IPS DF 6.9 (cell line): ENCODE measurements around the gene OR4C45.
"Not testable (repeated sequence)": the region's sequence is repeated elsewhere in the genome, so short reads cannot be mapped to it uniquely, and the experiment has no call there.

Source experiments
- DNase-seq: peaks from one replicate; pipeline ENCODE4 v3.0.0-alpha.2; 2013; ENCODE audit warnings: low read depth, low spot score
- H3K27ac ChIP-seq: one replicate; pipeline ENCODE4 v1.5.1; 2013; ENCODE audit warnings: low read length, control low read depth
- H3K27me3 ChIP-seq: 2 replicates; pipeline ENCODE4 v1.6.1; 2013; ENCODE audit warnings: mild to moderate bottlenecking, low read length; ENCODE audit not compliant: control insufficient read depth, insufficient read depth
- H3K36me3 ChIP-seq: 2 replicates; pipeline ENCODE4 v1.6.1; 2013; ENCODE audit warnings: low read length; ENCODE audit not compliant: control insufficient read depth, insufficient read depth
- H3K4me1 ChIP-seq: 2 replicates; pipeline ENCODE4 v1.6.1; 2013; ENCODE audit warnings: low read length; ENCODE audit not compliant: control insufficient read depth, insufficient read depth
- H3K4me3 ChIP-seq: 2 replicates; pipeline ENCODE4 v1.5.1; 2013; ENCODE audit warnings: mild to moderate bottlenecking, low read length
- H3K9me3 ChIP-seq: 2 replicates; pipeline ENCODE4 v1.6.1; 2013; ENCODE audit warnings: low read length, inconsistent platforms; ENCODE audit not compliant: control insufficient read depth, insufficient read depth
- WGBS: extraction: QIAGEN DNeasy Blood & Tissue Kit; methylation state at CpG from one replicate; pipeline ENCODE4 v1.1.7; 2013; ENCODE audit warnings: mixed read lengths, missing lambda C conversion rate; ENCODE audit not compliant: insufficient read length, insufficient coverage; 5-methylcytosine and 5-hydroxymethylcytosine counted together

The OR4C45 gene

DNA sequence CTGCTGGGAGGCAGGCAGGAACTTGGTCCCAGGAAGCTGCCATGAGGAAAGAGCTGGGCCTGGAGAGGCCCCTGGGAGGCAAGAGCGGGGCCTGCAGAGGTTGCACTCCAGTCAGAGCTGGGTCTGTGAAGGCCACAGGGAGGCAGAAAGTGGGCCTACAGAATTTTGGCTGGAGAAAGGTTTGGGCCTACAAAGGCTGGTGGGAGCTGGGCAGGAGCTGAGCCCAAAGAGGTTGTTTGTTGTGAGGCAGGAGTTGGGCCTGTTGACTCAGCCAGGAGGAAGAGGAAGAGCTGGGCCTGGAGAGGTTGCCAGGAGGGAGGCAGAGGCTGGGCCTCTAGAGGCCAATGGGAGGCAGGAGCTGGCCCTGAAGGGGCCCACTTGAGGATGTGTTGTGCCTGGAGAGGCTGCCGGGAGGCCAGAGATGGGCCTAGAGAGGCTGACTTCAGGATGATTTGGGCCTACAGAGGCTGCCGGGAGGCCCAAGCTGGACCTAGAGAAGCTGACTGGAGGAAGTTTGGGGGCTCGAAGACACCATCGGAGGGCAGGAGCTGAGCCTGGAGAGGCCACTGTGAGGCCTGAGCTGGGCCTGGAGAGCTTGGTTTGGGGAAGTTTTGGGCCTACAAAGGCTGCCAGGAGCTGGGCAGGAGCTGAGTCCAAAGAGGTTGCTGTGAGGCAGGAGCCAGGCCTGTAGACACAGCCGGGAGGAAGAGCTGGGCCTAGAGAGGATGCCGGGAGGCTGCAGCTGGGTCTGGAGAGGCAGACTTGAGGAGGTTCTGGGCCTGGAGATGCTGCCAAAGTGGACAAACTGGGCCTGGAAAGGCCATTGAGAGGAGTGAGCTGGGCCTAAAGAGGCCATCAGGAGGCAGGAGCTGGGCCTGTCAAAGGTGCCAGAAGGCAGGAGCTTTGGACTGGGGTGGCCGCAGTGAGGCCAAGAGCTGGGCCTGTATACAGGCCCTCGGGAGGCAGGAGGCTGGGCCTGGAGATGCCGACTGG lies 40.7 kb downstream of the OR4C45 start:
- no peaks in the 10 kb centered on the region for H3K4me1 ChIP-seq
- H3K27ac ChIP-seq: no peak overlapping the region
- no peaks in the 10 kb centered on the region for H3K36me3 ChIP-seq
- no peaks in the 10 kb centered on the region for H3K27me3 ChIP-seq
- no CpG with 5 or more reads among the region's 10 CpGs for WGBS
- H3K4me3 ChIP-seq: no peak overlapping the region
- no peak for DNase-seq
- H3K9me3 ChIP-seq: peaks cover 45% of the 10 kb centered on the region

DNA sequence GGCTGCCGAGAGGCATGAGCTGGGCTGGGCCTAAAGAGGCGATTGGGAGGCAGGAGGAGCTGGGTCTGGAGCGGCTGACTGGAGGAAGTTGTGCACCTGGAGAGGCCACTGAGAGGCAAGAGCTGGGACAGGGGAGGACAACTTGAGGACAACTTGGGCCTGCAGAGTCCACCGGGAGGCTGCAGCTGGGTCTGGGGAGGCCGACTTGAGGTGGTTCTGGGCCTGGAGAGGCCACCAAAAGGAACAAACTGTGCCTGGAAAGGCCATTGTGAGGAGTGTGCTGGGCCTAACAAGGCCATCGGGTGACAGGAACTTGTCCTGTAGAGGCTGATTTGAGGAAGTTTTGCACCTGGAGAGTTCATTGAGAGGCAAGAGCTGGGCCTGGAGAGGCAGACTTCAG lies 41.5 kb downstream of the OR4C45 start:
- Histone ChIP-seq H3K9me3 (peaks cover 49% of the 10 kb centered on the region), H3K27ac (no peak overlapping the region), H3K36me3 (no peaks in the 10 kb centered on the region), H3K4me1 (no peaks in the 10 kb centered on the region), H3K27me3 (no peaks in the 10 kb centered on the region), H3K4me3 (no peak overlapping the region)
- DNase-seq: no peak
- no CpG with 5 or more reads among the region's 6 CpGs for WGBS

DNA sequence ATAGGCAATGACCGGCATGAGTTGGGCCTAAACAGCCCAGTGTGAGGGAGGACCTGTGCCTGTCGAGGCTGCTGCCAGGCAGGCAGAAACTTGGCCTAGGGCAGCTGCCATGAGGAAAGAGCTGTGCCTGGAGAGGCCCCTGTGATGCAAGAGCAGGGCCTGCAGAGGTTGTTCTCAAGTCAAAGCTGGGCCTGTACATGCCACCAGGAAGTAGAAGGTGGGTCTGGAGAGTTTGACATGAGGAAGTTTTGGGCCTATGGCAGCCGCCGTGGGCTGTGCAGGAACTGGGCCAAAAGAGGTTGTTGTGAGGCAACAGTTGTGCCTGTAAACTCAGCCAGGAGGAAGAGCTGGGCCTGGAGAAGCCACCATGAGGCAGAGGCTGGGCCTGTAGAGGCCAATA lies 43.2 kb downstream of the OR4C45 start:
- Histone ChIP-seq H3K4me1 (no peaks in the 10 kb centered on the region), H3K27ac (no peak overlapping the region), H3K27me3 (no peaks in the 10 kb centered on the region), H3K9me3 (peaks cover 43% of the 10 kb centered on the region), H3K36me3 (no peaks in the 10 kb centered on the region), H3K4me3 (no peak overlapping the region)
- WGBS: no CpG with 5 or more reads among the region's 4 CpGs
- no peak for DNase-seq

DNA sequence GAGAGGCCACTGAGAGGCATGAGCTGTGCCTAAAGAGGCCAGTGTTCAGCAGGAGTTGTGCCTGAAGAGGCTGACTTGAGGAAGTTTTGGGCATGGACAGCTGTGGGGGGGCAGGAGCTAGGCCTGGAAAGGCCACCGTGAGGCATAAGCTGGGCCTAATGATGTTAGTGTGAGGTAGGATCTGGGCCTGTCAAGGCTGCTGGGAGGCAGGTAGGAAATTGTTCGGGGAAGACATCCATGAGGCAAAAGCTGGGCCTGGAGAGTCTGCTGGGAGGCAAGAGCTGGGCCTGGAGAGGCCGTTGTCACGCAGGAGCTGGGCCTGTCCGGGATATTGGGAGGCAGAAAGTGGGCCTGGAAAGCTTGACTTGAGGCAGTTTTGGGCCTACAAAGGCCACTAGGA lies 44.9 kb downstream of the OR4C45 start:
- Histone ChIP-seq H3K27me3 (no peaks in the 10 kb centered on the region), H3K9me3 (peaks cover 34% of the 10 kb centered on the region), H3K36me3 (no peaks in the 10 kb centered on the region), H3K4me3 (no peak overlapping the region), H3K4me1 (no peaks in the 10 kb centered on the region), H3K27ac (no peak overlapping the region)
- WGBS: no CpG with 5 or more reads among the region's 5 CpGs
- DNase-seq: no peak

DNA sequence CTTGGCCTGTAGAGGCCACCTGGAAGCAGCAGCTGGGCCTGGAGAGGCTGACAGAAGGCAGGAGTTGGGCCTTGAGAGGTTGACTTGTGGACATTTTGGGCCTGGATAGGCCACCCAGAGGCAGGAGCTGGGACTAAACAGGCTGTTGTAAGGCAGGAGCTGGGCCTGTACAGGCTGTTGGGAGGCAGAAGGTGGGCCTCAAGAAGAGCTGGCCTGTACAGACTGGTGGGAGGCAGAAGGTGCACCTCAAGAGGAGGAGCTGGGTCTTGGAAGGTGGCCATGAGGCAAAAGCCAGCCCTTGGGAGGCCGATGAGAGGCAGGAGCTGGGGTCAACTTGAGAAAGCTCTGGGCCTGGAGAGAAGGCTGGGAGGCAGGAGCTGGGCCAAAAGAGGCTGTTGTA lies 45.3 kb downstream of the OR4C45 start:
- no peaks in the 10 kb centered on the region for H3K36me3 ChIP-seq
- peaks cover 32% of the 10 kb centered on the region for H3K9me3 ChIP-seq
- no peak overlapping the region for H3K27ac ChIP-seq
- no peak overlapping the region for H3K4me3 ChIP-seq
- WGBS: no CpG with 5 or more reads among the region's 1 CpG
- no peaks in the 10 kb centered on the region for H3K27me3 ChIP-seq
- no peaks in the 10 kb centered on the region for H3K4me1 ChIP-seq
- no peak for DNase-seq

DNA sequence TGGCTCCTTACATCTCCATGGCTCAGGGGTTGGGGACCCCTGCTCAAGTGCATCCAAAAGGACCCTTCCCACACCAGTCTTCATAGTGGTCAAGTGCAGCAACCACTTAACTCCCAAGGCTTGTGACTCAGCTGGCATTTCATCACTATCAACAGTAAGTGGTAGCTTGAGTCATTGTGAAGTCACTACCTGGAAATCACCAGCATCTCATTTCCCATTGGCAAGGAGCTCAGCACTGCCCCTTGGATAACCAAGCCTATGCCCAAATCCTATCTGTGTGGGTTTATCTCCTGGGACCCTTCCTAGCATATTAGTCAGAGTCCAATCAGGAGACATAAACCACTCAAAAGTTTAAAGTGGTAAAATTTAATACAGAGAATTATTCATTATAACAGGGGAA lies 46.3 kb downstream of the OR4C45 start:
- DNase-seq, H3K4me1 ChIP-seq, H3K4me3 ChIP-seq, H3K36me3 ChIP-seq, H3K27me3 ChIP-seq, H3K27ac ChIP-seq: not testable (repeated sequence)
- peaks cover 28% of the 10 kb centered on the region for H3K9me3 ChIP-seq

DNA sequence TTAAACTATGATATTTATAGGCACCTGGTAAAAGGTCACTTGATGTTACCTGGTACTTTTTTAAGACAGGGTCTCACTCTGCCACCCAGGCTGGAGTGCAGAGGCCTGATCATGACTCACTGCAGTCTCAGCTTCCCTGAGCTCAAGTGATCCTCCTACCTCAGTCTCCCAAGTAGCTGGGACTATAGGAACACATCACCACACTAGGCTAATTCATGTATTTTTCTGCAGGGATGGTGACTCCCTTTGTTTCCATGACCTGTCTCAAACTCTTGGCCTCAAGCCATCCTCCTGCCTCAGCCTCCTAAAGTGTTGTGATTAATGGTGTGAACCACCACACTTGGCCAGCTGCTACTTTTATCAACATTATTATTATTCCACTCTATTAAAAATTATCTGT lies 47.6 kb downstream of the OR4C45 start:
- Histone ChIP-seq H3K4me1 (no peaks in the 10 kb centered on the region), H3K36me3 (no peaks in the 10 kb centered on the region), H3K4me3 (no peak overlapping the region), H3K27me3 (no peaks in the 10 kb centered on the region), H3K27ac (no peak overlapping the region), H3K9me3 (peaks cover 26% of the 10 kb centered on the region)
- no peak for DNase-seq
